Keratinocyte (primary cell): ENCODE measurements around the gene AOPEP. TPM values are rescaled to one million over a fixed set of nuclear protein-coding genes. Genes with fewer than 3 reads are reported as not detected.
A peak's percentile ranks its signal among the peaks of the same experiment; 100 is the strongest.

ENCODE experiments used
- DNase-seq: peaks from one replicate; pipeline ENCODE4 v3.0.0-alpha.2; 2011; ENCODE audit warnings: low read depth, missing footprints, low spot score
- FAIRE-seq: peaks from 2 replicates; lab custom pipeline; 2011; peaks lifted over from hg19 to GRCh38; lab: Jason Lieb, UNC
- H2AFZ ChIP-seq: 2 replicates; pipeline ENCODE4 v1.6.0; 2012; ENCODE audit warnings: low read length, control low read depth, inconsistent platforms; ENCODE audit not compliant: control insufficient read depth
- H3K27ac ChIP-seq: 2 replicates; pipeline ENCODE4 v1.5.1; 2011; ENCODE audit warnings: low read length; ENCODE audit not compliant: control insufficient read depth, insufficient read depth
- H3K27me3 ChIP-seq: 3 replicates; pipeline ENCODE4 v1.6.0; 2011; ENCODE audit warnings: low read length; ENCODE audit not compliant: control insufficient read depth, insufficient read depth; ENCODE audit errors: extremely low read depth
- H3K36me3 ChIP-seq, 2 experiments: 2 replicates in 1 of 2; 3 replicates in 1 of 2; pipeline ENCODE4 v1.5.1; 2011; ENCODE audit warnings: low read length in 2 of 2, mild to moderate bottlenecking in 1 of 2; ENCODE audit not compliant: control insufficient read depth in 2 of 2, insufficient read depth in 2 of 2; ENCODE audit errors: extremely low read depth in 1 of 2
- H3K4me1 ChIP-seq: 3 replicates; pipeline ENCODE4 v1.5.1; 2011; ENCODE audit warnings: low read length; ENCODE audit not compliant: control insufficient read depth, insufficient read depth; ENCODE audit errors: extremely low read depth
- H3K4me2 ChIP-seq: 3 replicates; pipeline ENCODE4 v1.6.0; 2011; ENCODE audit warnings: low read depth, low read length; ENCODE audit not compliant: control insufficient read depth, insufficient read depth; ENCODE audit errors: extremely low read depth
- H3K4me3 ChIP-seq, 3 experiments: fragments of 200-600 bp in 1 of 3; sonication (generic) in 1 of 3; 2 replicates in 2 of 3; 3 replicates in 1 of 3; pipeline ENCODE4 v1.5.1; 2011 to 2016; ENCODE audit warnings: low read length in 3 of 3, mild to moderate bottlenecking in 3 of 3, control low read depth in 2 of 3, inconsistent platforms in 1 of 3, low read depth in 1 of 3, mixed read lengths in 1 of 3, mixed run types in 1 of 3, moderate library complexity in 1 of 3; ENCODE audit not compliant: control insufficient read depth in 2 of 3, insufficient read depth in 2 of 3; ENCODE audit errors: extremely low read depth in 1 of 3
- H3K79me2 ChIP-seq: 2 replicates; pipeline ENCODE4 v1.6.0; 2012; ENCODE audit warnings: low read length; ENCODE audit not compliant: control insufficient read depth, insufficient read depth
- H3K9ac ChIP-seq: 3 replicates; pipeline ENCODE4 v1.6.0; 2011; ENCODE audit warnings: low read length; ENCODE audit not compliant: control insufficient read depth, insufficient read depth; ENCODE audit errors: extremely low read depth
- H3K9me1 ChIP-seq: 3 replicates; pipeline ENCODE4 v1.6.0; 2011; ENCODE audit warnings: low read length; ENCODE audit not compliant: control insufficient read depth, insufficient read depth; ENCODE audit errors: extremely low read depth
- H3K9me3 ChIP-seq: 2 replicates; pipeline ENCODE4 v1.5.1; 2012; ENCODE audit warnings: low read depth, low read length; ENCODE audit not compliant: control insufficient read depth
- H4K20me1 ChIP-seq: 3 replicates; pipeline ENCODE4 v1.6.0; 2011; ENCODE audit warnings: low read length; ENCODE audit not compliant: control insufficient read depth, insufficient read depth; ENCODE audit errors: extremely low read depth
- EZH2 ChIP-seq: IDR thresholded peaks from one replicate; pipeline ENCODE4 v1.6.1; 2012; ENCODE audit warnings: inconsistent platforms, mild to moderate bottlenecking, low read length, moderate library complexity
- dilution Hi-C: fragments of 300-500 bp; cut with MboI; formaldehyde crosslinking; loops from one replicate; pipeline ENCODE4 v1.7.0; 2020; ENCODE audit warnings: low sequenced_read_pairs; ENCODE audit not compliant: extremely low pct_ligation_motif_present
- polyA plus RNA-seq, 5 experiments: library from polyadenylated mRNA; depleted of rRNA in 3 of 5; stranded (reverse) in 3 of 5; stranded (forward) in 1 of 5; unstranded in 1 of 5; fragments of >200 nt; gene quantifications; 1 replicate in 1 of 5; 2 replicates in 3 of 5; 3 replicates in 1 of 5; pipeline versions ENCODE4 v1.2.1 to v1.2.3, GENCODE V29; 2011 to 2012; ENCODE audit warnings: missing spikeins in 2 of 5, low read depth in 1 of 5, low replicate concordance in 1 of 5
- TF ChIP-seq, protein P1 (sequence below), 3 experiments: IDR thresholded peaks in 1 of 3; conservative IDR thresholded peaks in 1 of 3; optimal IDR thresholded peaks in 1 of 3; 2 replicates in 2 of 3; 3 replicates in 1 of 3; pipeline versions ENCODE3 to v1.5.1; 2011; ENCODE audit warnings: low read length in 3 of 3, mild to moderate bottlenecking in 3 of 3, moderate library complexity in 2 of 3, control low read depth in 1 of 3, inconsistent platforms in 1 of 3; ENCODE audit not compliant: insufficient read depth in 2 of 3; ENCODE audit errors: extremely low read depth in 1 of 3

Gene AOPEP
- polyA plus RNA-seq, 1 donor (not counting 4 experiments of a cell fraction or from before 2014, with no cell fraction given) = 27.0 TPM

DNA sequence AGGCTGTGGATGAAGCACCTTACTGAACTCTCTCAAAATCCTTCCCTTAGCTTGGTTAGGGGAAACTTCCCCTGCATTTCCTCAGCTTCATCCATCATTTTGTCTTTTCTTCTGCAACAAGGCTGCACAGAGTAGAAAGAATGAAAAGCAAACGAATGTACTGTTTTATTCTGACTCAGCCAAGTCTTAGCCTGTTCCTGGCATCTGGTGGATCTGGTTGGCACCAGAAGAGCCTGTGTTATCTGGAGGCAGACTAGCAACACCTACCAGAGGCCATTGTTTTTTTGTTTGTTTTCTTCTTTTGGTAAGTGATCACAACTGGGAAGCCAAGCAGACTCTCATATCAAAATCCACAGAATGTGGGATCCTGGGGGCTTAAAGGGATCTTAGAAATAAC is 390.3 kb downstream of the AOPEP start:
- FAIRE-seq = peak; percentile 68
- no peak for DNase-seq
- Histone ChIP-seq H3K4me1 (peaks cover 8% of the 10 kb centered on the region), H3K9ac (no peak overlapping the region), H3K27me3 (no peaks in the 10 kb centered on the region), H3K79me2 (no peaks in the 10 kb centered on the region), H3K36me3 (peaks cover 2 to 3% of the 10 kb centered on the region in 2 experiments), H2AFZ (no peak overlapping the region), H4K20me1 (no peaks in the 10 kb centered on the region), H3K27ac (no peak overlapping the region), H3K4me3 (no peak overlapping the region), H3K9me3 (no peaks in the 10 kb centered on the region), H3K9me1 (no peaks in the 10 kb centered on the region), H3K4me2 (no peak overlapping the region)
- dilution Hi-C loops = no loop called here
- no peak for TF ChIP-seq EZH2
- TF ChIP-seq, protein P1, sequence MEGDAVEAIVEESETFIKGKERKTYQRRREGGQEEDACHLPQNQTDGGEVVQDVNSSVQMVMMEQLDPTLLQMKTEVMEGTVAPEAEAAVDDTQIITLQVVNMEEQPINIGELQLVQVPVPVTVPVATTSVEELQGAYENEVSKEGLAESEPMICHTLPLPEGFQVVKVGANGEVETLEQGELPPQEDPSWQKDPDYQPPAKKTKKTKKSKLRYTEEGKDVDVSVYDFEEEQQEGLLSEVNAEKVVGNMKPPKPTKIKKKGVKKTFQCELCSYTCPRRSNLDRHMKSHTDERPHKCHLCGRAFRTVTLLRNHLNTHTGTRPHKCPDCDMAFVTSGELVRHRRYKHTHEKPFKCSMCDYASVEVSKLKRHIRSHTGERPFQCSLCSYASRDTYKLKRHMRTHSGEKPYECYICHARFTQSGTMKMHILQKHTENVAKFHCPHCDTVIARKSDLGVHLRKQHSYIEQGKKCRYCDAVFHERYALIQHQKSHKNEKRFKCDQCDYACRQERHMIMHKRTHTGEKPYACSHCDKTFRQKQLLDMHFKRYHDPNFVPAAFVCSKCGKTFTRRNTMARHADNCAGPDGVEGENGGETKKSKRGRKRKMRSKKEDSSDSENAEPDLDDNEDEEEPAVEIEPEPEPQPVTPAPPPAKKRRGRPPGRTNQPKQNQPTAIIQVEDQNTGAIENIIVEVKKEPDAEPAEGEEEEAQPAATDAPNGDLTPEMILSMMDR (optimal IDR thresholded peaks at IDR 0.05 in 1 of 3, IDR thresholded peaks at IDR 0.05 in 1 of 3, conservative IDR thresholded peaks at IDR 0.05 in 1 of 3; ENCODE audit: extremely low read depth in 1 of 3, insufficient read depth in 2 of 3, low read length in 3 of 3) = no peak

DNA sequence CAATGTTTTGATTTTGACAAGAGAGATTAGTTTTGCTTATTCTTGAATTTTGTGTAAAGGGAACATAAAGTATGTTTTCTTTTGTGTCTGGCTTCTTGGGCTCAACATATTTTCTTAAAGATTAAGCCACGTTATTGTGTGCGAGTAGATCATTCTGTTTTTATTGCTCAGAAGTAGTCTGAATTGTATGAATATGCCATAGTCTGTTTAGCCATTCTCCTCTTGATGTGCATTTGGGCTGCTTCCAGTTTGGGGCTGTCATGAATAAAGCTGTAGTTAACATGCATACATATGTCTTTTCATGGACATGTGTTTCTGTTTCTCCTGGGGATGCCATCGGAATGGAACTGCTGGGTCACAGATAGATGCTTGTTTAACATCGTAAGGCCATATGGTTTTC is 392.1 kb downstream of the AOPEP start:
- Histone ChIP-seq H3K9me1 (no peaks in the 10 kb centered on the region), H2AFZ (no peak overlapping the region), H3K27me3 (no peaks in the 10 kb centered on the region), H3K4me1 (peaks cover 8% of the 10 kb centered on the region), H4K20me1 (no peaks in the 10 kb centered on the region), H3K9me3 (no peaks in the 10 kb centered on the region), H3K4me3 (no peak overlapping the region), H3K36me3 (no peaks in the 10 kb centered on the region), H3K9ac (no peak overlapping the region), H3K4me2 (no peak overlapping the region), H3K27ac (no peak overlapping the region), H3K79me2 (no peaks in the 10 kb centered on the region)
- FAIRE-seq = no peak
- DNase-seq = no peak
- TF ChIP-seq EZH2 = no peak
- TF ChIP-seq, protein P1 (optimal IDR thresholded peaks at IDR 0.05 in 1 of 3, IDR thresholded peaks at IDR 0.05 in 1 of 3, conservative IDR thresholded peaks at IDR 0.05 in 1 of 3; ENCODE audit: extremely low read depth in 1 of 3, insufficient read depth in 2 of 3, low read length in 3 of 3) = no peak
- dilution Hi-C loops = no loop called here
